Measurements from ENCODE around the gene ANP32A.

ANP32A gene

GRCh38 chr15:68743256-68743655, 77.4 kb downstream of the ANP32A start:
- no peak for DNase-seq

- DNase-seq, result no peak
Measured at GRCh38 chr15:68739390-68740080, 81.2 kb downstream of the ANP32A start.

- DNase-seq, result no peak
Measured at GRCh38 chr15:68735610-68736009, 85.1 kb downstream of the ANP32A start.

- no peak for DNase-seq
Measured at GRCh38 chr15:68734881-68735280, 85.8 kb downstream of the ANP32A start.

- DNase-seq, result no peak
Measured at GRCh38 chr15:68734352-68734751, 86.3 kb downstream of the ANP32A start.

- DNase-seq, result no peak
Measured at GRCh38 chr15:68733666-68734065, 87.0 kb downstream of the ANP32A start.

GRCh38 chr15:68732451-68732850, 88.2 kb downstream of the ANP32A start:
- DNase-seq, result no peak

GRCh38 chr15:68730976-68731897, 89.5 kb downstream of the ANP32A start:
- no peak for DNase-seq

- peak; percentile 28 for DNase-seq
Measured at GRCh38 chr15:68730471-68730919, 90.2 kb downstream of the ANP32A start.

- no peak for DNase-seq
Measured at GRCh38 chr15:68729789-68730411, 90.8 kb downstream of the ANP32A start.
